Nephron (organoid): ENCODE measurements around the gene APOO.
A peak's percentile ranks its signal among the peaks of the same experiment; 100 is the strongest.

Source experiments
- H3K27ac Mint-ChIP-seq, 3 experiments: 2 replicates each; pipeline ENCODE4 v1.8.0; 2020; ENCODE audit warnings: mixed read lengths in 3 of 3, mild to moderate bottlenecking in 2 of 3, moderate library complexity in 1 of 3
- H3K27me3 Mint-ChIP-seq: 2 replicates; pipeline ENCODE4 v1.8.0; 2021; ENCODE audit warnings: low read depth, mild to moderate bottlenecking, moderate library complexity, mixed read lengths
- H3K36me3 Mint-ChIP-seq: 2 replicates; pipeline ENCODE4 v1.8.0; 2020; ENCODE audit warnings: low read depth, mixed read lengths
- H3K4me1 Mint-ChIP-seq: 2 replicates; pipeline ENCODE4 v1.8.0; 2020; ENCODE audit warnings: mixed read lengths
- H3K4me3 Mint-ChIP-seq, 3 experiments: 2 replicates each; pipeline ENCODE4 v1.8.0; 2020; ENCODE audit warnings: mild to moderate bottlenecking in 3 of 3, mixed read lengths in 3 of 3, moderate library complexity in 2 of 3
- H3K9me3 Mint-ChIP-seq: 2 replicates; pipeline ENCODE4 v1.8.0; 2020; ENCODE audit warnings: mixed read lengths
- TF ChIP-seq, protein P1 (sequence below), 3 experiments: fragments of 200-600 bp; sonication (generic); IDR thresholded peaks; one replicate each; pipeline ENCODE4 v1.5.0; 2021; ENCODE audit warnings: antibody characterized with exemption in 3 of 3; ENCODE audit not compliant: unreplicated experiment in 3 of 3

APOO gene

GRCh38 chrX:23790155-23790497, 117.6 kb downstream of the APOO start:
- H3K27me3 Mint-ChIP-seq: no peaks in the 10 kb centered on the region
- H3K27ac Mint-ChIP-seq: peak overlapping the region; percentile 76 to 91 (median 84)
- no peaks in the 10 kb centered on the region for H3K9me3 Mint-ChIP-seq
- peaks cover 13% of the 10 kb centered on the region for H3K36me3 Mint-ChIP-seq
- peaks cover 30% of the 10 kb centered on the region for H3K4me1 Mint-ChIP-seq
- no peak overlapping the region for H3K4me3 Mint-ChIP-seq
- TF ChIP-seq, protein P1, sequence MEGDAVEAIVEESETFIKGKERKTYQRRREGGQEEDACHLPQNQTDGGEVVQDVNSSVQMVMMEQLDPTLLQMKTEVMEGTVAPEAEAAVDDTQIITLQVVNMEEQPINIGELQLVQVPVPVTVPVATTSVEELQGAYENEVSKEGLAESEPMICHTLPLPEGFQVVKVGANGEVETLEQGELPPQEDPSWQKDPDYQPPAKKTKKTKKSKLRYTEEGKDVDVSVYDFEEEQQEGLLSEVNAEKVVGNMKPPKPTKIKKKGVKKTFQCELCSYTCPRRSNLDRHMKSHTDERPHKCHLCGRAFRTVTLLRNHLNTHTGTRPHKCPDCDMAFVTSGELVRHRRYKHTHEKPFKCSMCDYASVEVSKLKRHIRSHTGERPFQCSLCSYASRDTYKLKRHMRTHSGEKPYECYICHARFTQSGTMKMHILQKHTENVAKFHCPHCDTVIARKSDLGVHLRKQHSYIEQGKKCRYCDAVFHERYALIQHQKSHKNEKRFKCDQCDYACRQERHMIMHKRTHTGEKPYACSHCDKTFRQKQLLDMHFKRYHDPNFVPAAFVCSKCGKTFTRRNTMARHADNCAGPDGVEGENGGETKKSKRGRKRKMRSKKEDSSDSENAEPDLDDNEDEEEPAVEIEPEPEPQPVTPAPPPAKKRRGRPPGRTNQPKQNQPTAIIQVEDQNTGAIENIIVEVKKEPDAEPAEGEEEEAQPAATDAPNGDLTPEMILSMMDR (IDR thresholded peaks at IDR 0.05; ENCODE audit: unreplicated experiment in 3 of 3): no peak

DNA sequence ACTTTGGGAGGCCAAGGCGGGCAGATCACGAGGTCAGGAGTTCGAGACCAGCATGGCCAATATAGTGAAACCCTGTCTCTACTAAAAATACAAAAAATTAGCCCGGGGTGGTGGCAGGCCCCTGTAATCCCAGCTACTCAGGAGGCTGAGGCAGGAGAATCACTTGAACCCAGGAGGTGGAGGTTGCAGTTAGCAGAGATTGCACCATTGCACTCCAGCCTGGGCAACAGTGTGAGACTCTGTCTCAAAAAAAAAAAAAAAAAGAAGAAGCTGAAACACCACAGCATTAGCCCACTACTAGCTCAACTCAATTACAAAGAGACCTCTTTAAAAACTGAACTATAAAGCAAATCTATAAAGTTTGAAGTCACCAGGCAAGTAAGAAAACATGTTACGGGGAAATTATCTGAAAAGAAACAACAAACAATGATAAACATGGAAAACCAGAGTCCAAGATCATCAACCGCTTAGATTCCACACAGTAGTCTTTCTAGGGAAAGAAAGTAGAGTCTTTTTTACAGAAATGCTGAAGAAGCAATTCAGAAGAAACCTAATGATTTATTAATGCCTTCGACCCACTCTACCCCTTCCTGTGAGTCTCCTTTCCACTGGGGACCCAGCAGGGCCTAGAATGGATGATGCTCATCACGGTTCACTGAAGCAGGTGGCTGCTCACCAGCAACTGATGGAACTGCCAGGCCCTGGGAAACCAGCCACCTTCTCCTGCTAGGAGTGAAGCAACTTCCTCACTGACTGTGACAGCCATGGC, 118.2 kb downstream of the APOO start:
- TF ChIP-seq, protein P1 (IDR thresholded peaks at IDR 0.05; ENCODE audit: unreplicated experiment in 3 of 3): no peak
- peaks cover 31% of the 10 kb centered on the region for H3K4me1 Mint-ChIP-seq
- H3K27ac Mint-ChIP-seq: peak overlapping the region; percentile 76 to 91 (median 84)
- no peaks in the 10 kb centered on the region for H3K27me3 Mint-ChIP-seq
- H3K9me3 Mint-ChIP-seq: no peaks in the 10 kb centered on the region
- peaks cover 18% of the 10 kb centered on the region for H3K36me3 Mint-ChIP-seq
- H3K4me3 Mint-ChIP-seq: peak overlapping the region in 1 of 3 experiments; percentile 6

GRCh38 chrX:23788946-23789345, 118.8 kb downstream of the APOO start:
- H3K4me1 Mint-ChIP-seq: peaks cover 38% of the 10 kb centered on the region
- no peaks in the 10 kb centered on the region for H3K27me3 Mint-ChIP-seq
- H3K36me3 Mint-ChIP-seq: peaks cover 25% of the 10 kb centered on the region
- no peak overlapping the region for H3K4me3 Mint-ChIP-seq
- TF ChIP-seq, protein P1 (IDR thresholded peaks at IDR 0.05; ENCODE audit: unreplicated experiment in 3 of 3): no peak
- H3K9me3 Mint-ChIP-seq: no peaks in the 10 kb centered on the region
- peak overlapping the region in 2 of 3 experiments; percentile 51 to 85 for H3K27ac Mint-ChIP-seq

DNA sequence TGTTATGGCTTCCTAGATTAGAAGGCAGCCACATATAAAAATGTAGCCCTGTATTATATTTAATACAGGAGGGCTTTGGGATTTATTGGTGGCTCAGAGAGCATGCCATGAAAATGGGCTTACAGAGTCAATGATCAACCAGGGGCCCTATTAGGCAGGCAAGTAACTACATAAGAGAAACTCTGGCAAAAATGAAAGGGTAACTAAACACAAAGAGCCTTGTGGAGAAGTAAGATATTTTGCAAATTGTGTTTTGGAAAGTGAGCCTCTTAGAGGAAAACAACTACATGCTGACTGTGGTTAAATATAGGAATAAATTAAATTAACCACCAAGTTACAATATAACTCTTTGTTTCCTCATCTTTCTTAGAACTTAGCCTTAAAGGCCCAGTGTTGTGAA, 119.2 kb downstream of the APOO start:
- Mint-ChIP-seq H3K4me3 (no peak overlapping the region), H3K36me3 (peaks cover 28% of the 10 kb centered on the region), H3K27me3 (no peaks in the 10 kb centered on the region), H3K4me1 (peaks cover 41% of the 10 kb centered on the region), H3K9me3 (no peaks in the 10 kb centered on the region), H3K27ac (peak overlapping the region; percentile 51 to 85 (median 71))
- TF ChIP-seq, protein P1 (IDR thresholded peaks at IDR 0.05; ENCODE audit: unreplicated experiment in 3 of 3): no peak

- TF ChIP-seq, protein P1 (IDR thresholded peaks at IDR 0.05; ENCODE audit: unreplicated experiment in 3 of 3): no peak
- Mint-ChIP-seq H3K27me3 (no peaks in the 10 kb centered on the region), H3K36me3 (peaks cover 28% of the 10 kb centered on the region), H3K27ac (peak overlapping the region in 2 of 3 experiments; percentile 51 to 85), H3K4me1 (peaks cover 37% of the 10 kb centered on the region), H3K4me3 (no peak overlapping the region), H3K9me3 (no peaks in the 10 kb centered on the region)
These were observed 120.0 kb downstream of the APOO start for GRCh38 chrX:23787745-23788118.

- Mint-ChIP-seq H3K27me3 (no peaks in the 10 kb centered on the region), H3K27ac (no peak overlapping the region), H3K4me1 (peaks cover 45% of the 10 kb centered on the region), H3K36me3 (peaks cover 28% of the 10 kb centered on the region), H3K9me3 (no peaks in the 10 kb centered on the region), H3K4me3 (peak overlapping the region in 2 of 3 experiments; percentile 41 to 55)
- TF ChIP-seq, protein P1 (IDR thresholded peaks at IDR 0.05; ENCODE audit: unreplicated experiment in 3 of 3): no peak
These were observed 121.4 kb downstream of the APOO start for GRCh38 chrX:23786268-23786815.
